ENCODE data around the gene SCNN1A.

SCNN1A gene

DNA sequence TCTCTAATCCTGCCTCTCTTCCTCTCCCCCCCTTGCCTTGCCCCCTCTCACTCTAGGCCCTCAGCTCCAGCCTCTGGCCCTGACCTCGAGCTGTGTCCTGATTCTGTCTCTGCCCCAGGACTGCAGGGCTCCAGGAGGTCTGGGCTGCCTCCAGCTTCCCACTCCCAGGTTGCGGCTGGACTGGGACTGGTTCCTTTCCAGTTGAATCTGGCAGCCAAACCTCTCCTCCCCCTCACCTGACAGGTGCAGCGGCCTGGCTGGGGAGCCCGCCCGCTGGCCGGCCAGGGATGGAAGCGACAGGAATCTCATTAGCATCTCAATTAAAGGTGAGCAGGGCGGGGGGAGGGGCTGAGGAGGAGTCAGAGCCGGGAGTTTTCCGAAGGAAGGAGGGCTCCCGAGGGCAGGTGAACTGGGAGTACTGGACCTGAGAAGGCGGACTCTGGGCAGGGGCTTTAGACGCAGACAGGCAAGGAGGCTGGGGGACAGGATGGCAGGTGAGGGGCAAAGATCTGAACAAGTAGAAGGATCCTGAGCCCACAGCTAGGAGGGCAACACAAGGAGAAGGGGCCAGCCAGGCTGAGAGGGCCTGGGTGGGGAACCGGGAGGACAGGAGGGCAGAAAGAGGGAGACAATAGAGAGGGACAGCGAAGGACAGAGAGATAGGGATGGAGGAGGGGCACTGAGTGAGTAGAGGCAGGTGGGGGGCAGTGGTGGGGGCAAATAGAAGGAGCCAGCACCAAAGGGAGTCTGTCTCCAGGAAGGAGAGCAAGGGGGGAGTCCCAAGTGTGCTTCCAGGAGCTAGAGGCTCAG lies at the start of gene SCNN1A:
Gene SCNN1A (minus strand): TSS at position 295 of the 810 bp plus-strand sequence. CDS start 780 bp downstream, outside the sequence.
- no peak for DNase-seq (ENCODE audit: low read depth in 2 of 2)

GRCh38 chr12:6424866-6425265 lies 49.5 kb upstream of the SCNN1A start:
- no peak for DNase-seq (ENCODE audit: low read depth in 2 of 2)

DNA sequence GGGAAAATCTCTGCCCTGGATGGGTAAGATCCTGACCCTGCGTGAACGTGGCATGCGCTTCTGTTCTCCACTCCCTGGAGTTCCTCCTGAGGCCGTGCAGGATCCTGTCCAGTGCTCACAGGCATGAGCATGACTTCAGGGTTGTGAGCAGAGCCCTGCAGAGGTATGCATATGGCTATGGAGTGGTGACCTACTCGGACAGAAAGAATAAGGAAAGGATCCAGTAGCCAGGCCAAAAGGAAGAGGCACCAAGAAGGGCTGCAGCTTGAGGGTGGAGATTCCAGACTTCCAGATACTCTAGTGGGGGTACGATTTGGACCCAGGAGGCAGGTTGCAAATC lies 48.6 kb upstream of the SCNN1A start:
- DNase-seq (ENCODE audit: low read depth in 2 of 2), result no peak

DNA sequence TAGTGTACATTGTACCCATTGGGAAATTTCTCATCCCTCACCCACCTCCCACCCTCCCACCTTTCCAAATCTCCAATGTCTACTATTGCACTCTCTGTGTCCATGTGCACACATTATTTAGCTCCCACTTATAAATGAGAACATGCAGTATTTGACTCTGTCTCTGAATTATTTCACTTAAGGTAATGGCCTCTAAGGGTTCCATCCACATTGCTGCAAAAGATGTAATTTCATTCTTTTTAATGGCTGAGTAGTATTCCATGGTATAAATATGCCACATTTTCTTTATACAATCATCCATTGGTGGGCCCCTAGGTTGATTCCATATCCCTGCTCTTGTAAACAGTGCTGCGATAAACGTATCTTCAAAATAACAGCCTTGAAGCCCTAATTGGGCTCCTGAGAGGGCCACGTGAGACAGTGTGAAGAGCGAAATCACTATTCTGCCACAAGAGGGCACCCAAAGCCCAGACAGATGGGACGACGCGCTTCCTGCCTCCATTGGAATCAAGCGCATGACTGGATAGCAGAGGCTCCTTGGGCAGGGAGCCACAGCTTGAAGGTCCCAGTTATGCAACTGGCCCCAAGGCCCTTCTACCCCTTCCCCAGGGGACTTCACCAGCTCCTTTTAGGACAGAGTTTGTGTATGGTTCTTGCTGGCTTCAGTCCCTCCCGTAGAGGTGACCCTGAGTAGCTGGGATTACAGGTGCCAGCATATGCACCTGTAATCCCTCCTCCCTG lies 48.1 kb upstream of the SCNN1A start:
- DNase-seq (ENCODE audit: low read depth in 2 of 2), result peak; percentile 46 to 54

DNA sequence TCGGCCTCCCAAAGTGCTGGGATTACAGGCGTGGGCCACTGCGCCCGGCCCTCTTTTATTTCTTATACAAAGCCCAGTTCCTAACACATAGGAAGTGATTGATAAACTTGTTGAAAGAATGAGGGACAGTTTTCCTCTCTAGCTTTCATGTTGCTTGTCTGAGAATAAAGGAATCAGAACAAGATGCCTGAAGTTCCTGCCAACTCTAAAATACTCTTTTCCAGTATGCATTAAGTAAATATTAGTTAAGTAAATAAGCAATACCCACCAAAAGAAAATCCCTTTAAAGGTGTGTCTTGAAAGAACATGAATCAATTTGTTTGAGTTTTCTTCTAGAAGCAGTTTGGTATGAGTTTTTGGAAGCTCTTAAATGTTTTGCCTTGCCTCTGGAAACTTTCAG lies 45.0 kb upstream of the SCNN1A start:
- no peak for DNase-seq (ENCODE audit: low read depth in 2 of 2)

- DNase-seq (ENCODE audit: low read depth in 2 of 2), result no peak
Observed at GRCh38 chr12:6418796-6419195, 43.4 kb upstream of the SCNN1A start.

GRCh38 chr12:6416596-6416995 lies 41.2 kb upstream of the SCNN1A start:
- no peak for DNase-seq (ENCODE audit: low read depth in 2 of 2)

DNA sequence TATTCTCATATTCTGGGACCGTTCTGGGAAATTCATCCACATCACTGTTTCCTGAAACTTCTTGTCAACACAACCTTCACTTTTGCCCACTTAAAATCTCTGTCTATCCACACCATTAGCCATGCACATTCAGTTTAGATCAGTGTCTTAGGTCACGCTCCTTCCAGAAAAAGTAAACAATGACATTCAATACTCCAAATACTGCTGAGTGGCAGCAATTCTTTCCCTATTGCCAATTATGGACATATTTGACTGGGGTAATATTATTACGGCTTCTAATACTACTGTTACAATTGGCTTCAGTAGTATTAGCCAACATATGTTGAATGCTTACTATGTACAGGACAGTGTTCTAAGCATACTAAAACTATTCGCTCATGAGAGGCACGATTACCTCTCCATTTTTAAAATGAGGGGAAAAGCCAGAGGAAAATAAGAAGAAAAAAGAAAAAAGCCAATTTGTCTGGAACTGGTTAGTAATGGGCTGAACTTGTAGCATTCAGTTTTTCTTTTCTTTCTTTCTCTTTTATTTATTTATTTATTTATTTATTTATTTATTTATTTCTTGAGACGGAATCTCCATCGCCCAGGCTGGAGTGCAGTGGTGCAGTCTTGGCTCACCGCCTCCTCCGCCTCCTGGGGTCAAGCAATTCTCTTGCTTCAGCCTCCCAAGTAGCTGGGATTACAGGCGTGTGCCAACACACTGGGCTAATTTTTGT lies 32.0 kb upstream of the SCNN1A start:
- no peak for DNase-seq (ENCODE audit: low read depth in 2 of 2)

- no peak for DNase-seq (ENCODE audit: low read depth in 2 of 2)
Observed at GRCh38 chr12:6405963-6406362, 30.6 kb upstream of the SCNN1A start.

GRCh38 chr12:6404390-6404789 lies 29.0 kb upstream of the SCNN1A start:
- no peak for DNase-seq (ENCODE audit: low read depth in 2 of 2)

GRCh38 chr12:6399884-6400644 lies 24.7 kb upstream of the SCNN1A start:
- DNase-seq (ENCODE audit: low read depth in 2 of 2), result no peak

GRCh38 chr12:6396031-6396430 lies 20.7 kb upstream of the SCNN1A start:
- no peak for DNase-seq (ENCODE audit: low read depth in 2 of 2)

- no peak for DNase-seq (ENCODE audit: low read depth in 2 of 2)
Observed at GRCh38 chr12:6394398-6394797, 19.0 kb upstream of the SCNN1A start.

- DNase-seq (ENCODE audit: low read depth in 2 of 2), result no peak
Observed at GRCh38 chr12:6393109-6393508, 17.7 kb upstream of the SCNN1A start.

- no peak for DNase-seq (ENCODE audit: low read depth in 2 of 2)
Observed at GRCh38 chr12:6392504-6392903, 17.1 kb upstream of the SCNN1A start.

DNA sequence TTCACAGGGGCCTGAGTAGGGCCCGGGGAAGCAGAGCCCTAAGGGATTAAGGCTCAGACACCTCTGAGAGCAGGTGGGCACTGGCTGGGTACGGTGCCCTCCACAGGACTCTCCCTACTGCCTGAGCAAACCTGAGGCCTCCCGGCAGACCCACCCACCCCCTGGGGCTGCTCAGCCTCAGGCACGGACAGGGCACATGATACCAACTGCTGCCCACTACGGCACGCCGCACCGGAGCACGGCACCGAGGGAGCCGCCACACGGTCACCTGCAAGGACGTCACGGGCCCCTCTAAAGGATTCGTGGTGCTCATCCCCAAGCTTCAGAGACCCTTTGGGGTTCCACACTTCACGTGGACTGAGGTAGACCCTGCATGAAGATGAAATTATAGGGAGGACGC lies 15.7 kb upstream of the SCNN1A start:
- no peak for DNase-seq (ENCODE audit: low read depth in 2 of 2)

- no peak for DNase-seq (ENCODE audit: low read depth in 2 of 2)
Observed at GRCh38 chr12:6390084-6390799, 14.9 kb upstream of the SCNN1A start.

- no peak for DNase-seq (ENCODE audit: low read depth in 2 of 2)
Observed at GRCh38 chr12:6387541-6387940, 12.2 kb upstream of the SCNN1A start.

- no peak for DNase-seq (ENCODE audit: low read depth in 2 of 2)
Observed at GRCh38 chr12:6386491-6386890, 11.1 kb upstream of the SCNN1A start.

DNA sequence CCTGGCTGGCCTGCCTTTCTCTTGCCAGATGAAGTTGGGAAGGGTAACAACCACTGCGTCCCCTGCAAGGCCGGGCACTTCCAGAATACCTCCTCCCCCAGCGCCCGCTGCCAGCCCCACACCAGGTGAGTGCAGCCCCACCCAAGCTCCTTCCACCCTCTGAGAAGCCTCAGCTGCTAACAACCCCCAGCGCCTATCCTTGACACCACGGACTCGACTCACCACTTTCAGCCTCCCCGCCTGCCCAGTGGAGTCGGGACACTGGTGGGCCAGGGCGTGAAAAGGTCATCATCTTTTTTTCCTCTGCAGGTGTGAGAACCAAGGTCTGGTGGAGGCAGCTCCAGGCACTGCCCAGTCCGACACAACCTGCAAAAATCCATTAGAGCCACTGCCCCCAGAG lies 10.7 kb upstream of the SCNN1A start:
- DNase-seq (ENCODE audit: low read depth in 2 of 2), result no peak

Measured in stimulated activated CD8-positive, alpha-beta memory T cell treated with anti-CD3 and anti-CD28 coated beads, Interleukin-15, amount 100 ng/mL, for 4 hours (primary cell).